Measurements from ENCODE around the gene MTHFSD. TPM values are rescaled to one million over a fixed set of nuclear protein-coding genes. Genes with fewer than 3 reads are reported as not detected.

MTHFSD gene
- total and polyA plus RNA-seq, 10 of the 15 experiments (the other 5 are each of a cell fraction or from before 2014, with no cell fraction given) = 2.2 to 24.5 (median 18.1) TPM

GRCh38 chr16:86509759-86510464 is 45.1 kb downstream of the MTHFSD start:
- Histone ChIP-seq H3K4me1 (ENCODE audit: control insufficient read depth, insufficient read depth, low read length) (no peaks in the 10 kb centered on the region; the same call in 1 of the 2 replicates), H3K9me3 (replicated peaks; ENCODE audit: control insufficient read depth, insufficient read depth, low read length) (no peaks in the 10 kb centered on the region), H3K79me2 (ENCODE audit: control insufficient read depth, insufficient read depth, low read length) (no peaks in the 10 kb centered on the region), H4K20me1 (ENCODE audit: control insufficient read depth, insufficient read depth) (no peaks in the 10 kb centered on the region; the same call in 1 of the 2 replicates), H3K27ac (ENCODE audit: control insufficient read depth, insufficient read depth) (no peak overlapping the region), H3K4me3 (peak overlapping the region; percentile 27; the same call in 1 of the 2 replicates), H3K9ac (ENCODE audit: control insufficient read depth, insufficient read depth, low read length) (no peak overlapping the region), H3K36me3 (ENCODE audit: control insufficient read depth in 2 of 2, insufficient read depth in 2 of 2, low read length in 1 of 2) (no peaks in the 10 kb centered on the region), H3K27me3 (replicated peaks in 1 of 2; ENCODE audit: control insufficient read depth in 2 of 2, insufficient read depth in 2 of 2, low read length in 1 of 2) (peaks cover 28 to 32% of the 10 kb centered on the region in 2 experiments), H2AFZ (ENCODE audit: control insufficient read depth, low read depth, low read length) (peak overlapping the region; percentile 55), H3K4me2 (ENCODE audit: control insufficient read depth, insufficient read depth) (peak overlapping the region; percentile 82)
- no peak for DNase-seq (ENCODE audit: low read depth, low spot score)
- ChIA-PET RAD21 (ENCODE audit: unreplicated experiment) (no interaction called here), POLR2A (no interaction called here), CTCF (no interaction called here), SMC1A (ENCODE audit: uncharacterized antibody, unreplicated experiment) (no interaction called here)
- in situ Hi-C loops (cut with MboI) = loop anchor here (10.0 kb wide), 1 partner anchor 465 kb away; no protein-coding TSS in a partner anchor
- FAIRE-seq = no peak
- no TSS peak for BruUV-seq (replicated peaks)
- ATAC-seq = peak; percentile 65
- intact Hi-C loops (cut with micrococcal nuclease; ENCODE audit: unreplicated experiment) = loop anchor here (10.0 kb wide), 1 partner anchor 465 kb away; no protein-coding TSS in a partner anchor
- 13% methylated on average over 33 of the region's 84 CpGs for WGBS (ENCODE audit: insufficient coverage, insufficient replicate concordance, low lambda C conversion rate, missing lambda C conversion rate)
- no peak for TF ChIP-seq SRF (IDR thresholded peaks at IDR 0.05; ENCODE audit: low read depth in 2 of 2, low read length in 2 of 2)
- TF ChIP-seq ATF7 (IDR thresholded peaks at IDR 0.05; ENCODE audit: low read depth) = no peak
- TF ChIP-seq FOS (IDR thresholded peaks at IDR 0.05; ENCODE audit: borderline replicate concordance, extremely low read depth, insufficient read length) = no peak
- no peak for TF ChIP-seq ATF2 (IDR thresholded peaks at IDR 0.05; ENCODE audit: low read length)
- no peak for TF ChIP-seq BCLAF1 (IDR thresholded peaks at IDR 0.05)
- peak; percentile 82 for TF ChIP-seq HDAC6 (IDR thresholded peaks at IDR 0.05; ENCODE audit: unreplicated experiment)

All from GM12878 (cell line).